Neutrophil (primary cell): ENCODE results near the gene PLOD3.
"Not testable (repeated sequence)": the region's sequence is repeated elsewhere in the genome, so short reads cannot be mapped to it uniquely, and the experiment has no call there.

Experiments used
- H3K27ac ChIP-seq: fragments of 200-600 bp; sonication (generic); 2 replicates; pipeline ENCODE4 v1.5.1; 2016; ENCODE audit warnings: mild to moderate bottlenecking, moderate library complexity
- H3K27me3 ChIP-seq: fragments of 200-600 bp; sonication (generic); 2 replicates; pipeline ENCODE4 v1.6.0; 2016; ENCODE audit warnings: mild to moderate bottlenecking
- H3K36me3 ChIP-seq: fragments of 200-600 bp; sonication (generic); 2 replicates; pipeline ENCODE4 v1.5.1; 2017
- H3K4me1 ChIP-seq, 2 experiments: fragments of 200-600 bp in 1 of 2; sonication (generic) in 1 of 2; 1 replicate in 1 of 2; 2 replicates in 1 of 2; pipeline versions ENCODE4 v1.5.1 to v1.6.1; 2013 to 2016; ENCODE audit warnings: low read depth in 1 of 2, low read length in 1 of 2, mild to moderate bottlenecking in 1 of 2, moderate library complexity in 1 of 2; ENCODE audit not compliant: control insufficient read depth in 1 of 2, insufficient read depth in 1 of 2
- H3K4me3 ChIP-seq, 2 experiments: fragments of 200-600 bp in 1 of 2; sonication (generic) in 1 of 2; 1 replicate in 1 of 2; 2 replicates in 1 of 2; pipeline ENCODE4 v1.5.1; 2013 to 2016; ENCODE audit warnings: low read depth in 1 of 2, low read length in 1 of 2, mild to moderate bottlenecking in 1 of 2, moderate library complexity in 1 of 2
- H3K9me3 ChIP-seq: fragments of 200-600 bp; sonication (generic); 2 replicates; pipeline ENCODE4 v1.5.1; 2016
- CTCF ChIP-seq: fragments of 200-600 bp; sonication (generic); IDR thresholded peaks from 2 replicates; pipeline ENCODE4 v1.5.1; 2016; ENCODE audit warnings: antibody characterized with exemption

Gene PLOD3

GRCh38 chr7:101217388-101218235 lies at the start of gene PLOD3, which contains the start of gene ZNHIT1:
TSS of gene PLOD3 (minus strand) at chr7:101217581. CDS start at chr7:101217274, 307 bp downstream.
TSS of gene ZNHIT1 (plus strand) at chr7:101218165. CDS start at chr7:101218196, 31 bp downstream.
- Histone ChIP-seq H3K9me3 (no peaks in the 10 kb centered on the region), H3K4me3 (peak within 1 kb of the TSS; percentile 88 to 100), H3K27ac (peak within 1 kb of the TSS; percentile 93), H3K4me1 (peaks cover 19 to 23% of the 10 kb centered on the region in 2 experiments), H3K27me3 (no peaks in the 10 kb centered on the region), H3K36me3 (peaks cover 11% of the 10 kb centered on the region)
- peak; percentile 56 for TF ChIP-seq CTCF

GRCh38 chr7:101265622-101266516 lies 48.5 kb upstream of the PLOD3 start:
- H3K27me3 ChIP-seq, result peaks cover 18% of the 10 kb centered on the region
- H3K36me3 ChIP-seq, result no peaks in the 10 kb centered on the region
- H3K4me1 ChIP-seq, result no peaks in the 10 kb centered on the region
- no peaks in the 10 kb centered on the region for H3K9me3 ChIP-seq
- H3K27ac ChIP-seq, result no peak overlapping the region
- H3K4me3 ChIP-seq, result no peak overlapping the region
- TF ChIP-seq CTCF, result no peak

- peaks cover 26% of the 10 kb centered on the region for H3K27me3 ChIP-seq
- not testable (repeated sequence) for H3K4me1 ChIP-seq, H3K4me3 ChIP-seq, H3K36me3 ChIP-seq, H3K27ac ChIP-seq, H3K9me3 ChIP-seq
Observed at GRCh38 chr7:101264102-101264706, 46.8 kb upstream of the PLOD3 start.

GRCh38 chr7:101258243-101258731 lies 40.9 kb upstream of the PLOD3 start:
- Histone ChIP-seq H3K36me3 (no peaks in the 10 kb centered on the region), H3K27me3 (peaks cover 46% of the 10 kb centered on the region), H3K9me3 (no peaks in the 10 kb centered on the region), H3K4me3 (no peak overlapping the region), H3K4me1 (no peaks in the 10 kb centered on the region), H3K27ac (no peak overlapping the region)
- no peak for TF ChIP-seq CTCF

- Histone ChIP-seq H3K4me3 (no peak overlapping the region), H3K36me3 (no peaks in the 10 kb centered on the region), H3K4me1 (peaks cover 15 to 16% of the 10 kb centered on the region in 2 experiments), H3K27ac (no peak overlapping the region), H3K9me3 (no peaks in the 10 kb centered on the region), H3K27me3 (peaks cover 43% of the 10 kb centered on the region)
- TF ChIP-seq CTCF, result no peak
Observed at GRCh38 chr7:101255796-101256195, 38.4 kb upstream of the PLOD3 start.

GRCh38 chr7:101253199-101253598 lies 35.8 kb upstream of the PLOD3 start:
- not testable (repeated sequence) for H3K27ac ChIP-seq, H3K36me3 ChIP-seq, H3K9me3 ChIP-seq
- peaks cover 27% of the 10 kb centered on the region for H3K27me3 ChIP-seq
- peaks cover 22 to 25% of the 10 kb centered on the region in 2 experiments for H3K4me1 ChIP-seq
- peak overlapping the region in 1 of 2 experiments; percentile 94 for H3K4me3 ChIP-seq
